ENCODE data around the gene ZNF554.
A peak's percentile ranks its signal among the peaks of the same experiment; 100 is the strongest.
"Not testable (repeated sequence)": the region's sequence is repeated elsewhere in the genome, so short reads cannot be mapped to it uniquely, and the experiment has no call there.

ZNF554 gene

DNA sequence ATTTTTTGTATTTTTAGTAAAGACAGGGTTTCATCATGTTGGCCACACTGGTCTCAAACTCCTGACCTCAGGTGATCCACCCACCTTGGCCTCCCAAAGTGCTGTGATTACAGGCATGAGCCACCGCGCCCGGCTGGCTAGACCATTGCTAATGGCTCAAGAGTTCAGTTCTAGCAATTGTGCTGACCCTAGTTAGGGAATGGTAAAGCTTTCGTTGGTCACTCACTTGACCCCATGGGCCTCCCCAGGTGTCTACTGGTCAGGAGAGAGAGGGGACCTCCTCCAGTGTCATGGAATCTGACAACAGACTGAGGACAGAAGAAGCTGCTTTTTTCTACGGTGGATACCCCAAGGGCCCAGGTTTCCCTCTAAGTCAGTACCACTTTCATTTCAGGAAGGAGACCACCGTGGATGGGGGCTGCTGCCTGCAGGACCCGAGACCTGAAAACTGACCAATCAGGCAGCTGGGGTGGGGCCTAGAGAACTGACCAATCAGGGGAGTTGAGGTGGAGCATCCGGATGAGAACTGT is 46.9 kb downstream of the ZNF554 start:
- ChIA-PET POLR2A (no interaction called here), CTCF (interaction anchor here (0.7 kb wide), 1 partner anchor 1261 kb away, joined by 3 read pairs; no protein-coding TSS in a partner anchor)
- no peak for DNase-seq (ENCODE audit: extremely low spot score)
- TF ChIP-seq NFRKB (IDR thresholded peaks at IDR 0.05) (no peak), SUZ12 (IDR thresholded peaks at IDR 0.05) (no peak), SP1 (IDR thresholded peaks at IDR 0.05) (no peak), PKNOX1 (IDR thresholded peaks at IDR 0.05) (no peak; the same call in 1 of the 2 replicates), FOXM1 (IDR thresholded peaks at IDR 0.05; ENCODE audit: borderline replicate concordance) (no peak), ZNF384 (IDR thresholded peaks at IDR 0.05) (no peak), L3MBTL2 (conservative IDR thresholded peaks at IDR 0.05) (no peak)

DNA sequence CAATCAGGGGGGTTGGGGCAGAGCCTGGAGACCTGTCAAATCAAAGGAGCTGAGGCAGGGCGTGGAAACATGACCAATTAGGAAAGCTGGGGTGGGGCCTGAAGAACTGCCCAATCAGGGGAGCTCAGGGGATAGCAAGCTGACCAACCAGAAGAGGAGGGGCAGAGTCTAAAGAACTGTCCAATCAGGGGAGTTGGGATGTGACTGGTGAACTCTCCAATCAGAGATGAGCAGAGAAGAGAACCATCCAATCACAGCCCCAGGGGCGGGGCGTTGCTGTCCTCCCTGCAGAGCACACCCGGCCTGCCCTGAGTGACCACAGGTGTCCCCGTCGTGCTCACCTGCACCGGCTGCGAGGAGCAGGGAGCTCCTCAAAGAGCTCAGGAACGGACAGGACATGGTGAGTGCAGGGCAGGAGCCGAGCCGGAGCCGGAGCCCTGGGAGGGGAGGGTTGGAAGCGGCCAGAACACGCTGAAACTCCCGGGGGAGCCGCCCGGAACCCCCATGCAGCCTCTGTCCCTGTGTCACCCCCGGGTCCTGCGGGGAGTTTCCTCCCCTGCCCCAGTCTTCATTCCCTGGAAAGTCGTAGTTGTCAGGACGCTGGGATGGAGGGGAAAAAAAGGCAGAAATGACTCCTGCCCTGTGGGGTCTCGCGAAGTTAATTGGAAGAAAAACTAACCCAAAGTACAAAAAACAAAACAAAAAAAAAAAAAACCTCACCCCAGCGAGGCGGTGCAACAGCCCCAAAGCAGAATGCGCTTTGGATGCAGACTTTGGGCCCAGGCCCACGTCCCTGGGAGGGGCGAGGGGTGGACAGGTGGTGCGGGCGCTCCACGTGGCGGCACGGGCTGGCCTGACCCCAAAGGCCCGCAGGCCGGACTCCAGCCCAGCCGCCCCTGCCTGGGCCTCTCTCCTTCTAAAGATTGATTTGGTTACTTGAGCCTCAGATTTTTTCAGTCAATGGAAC is 47.6 kb downstream of the ZNF554 start, which contains the start of gene ZNF556:
Gene ZNF556 (plus strand): TSS at position 311 of the 967 bp plus-strand sequence. CDS start 87 bp downstream, at position 398.
- DNase-seq (ENCODE audit: extremely low spot score), result peak; percentile 10
- POLR2A ChIA-PET, result no interaction called here

GRCh38 chr19:2869618-2870017 is 50.0 kb downstream of the ZNF554 start:
- TF ChIP-seq PKNOX1 (IDR thresholded peaks at IDR 0.05), result no peak
- TF ChIP-seq FOXA1 (IDR thresholded peaks at IDR 0.05), result no peak
- no peak for TF ChIP-seq SUZ12 (IDR thresholded peaks at IDR 0.05)
- no peak for TF ChIP-seq NFRKB (IDR thresholded peaks at IDR 0.05)
- TF ChIP-seq ZNF384 (IDR thresholded peaks at IDR 0.05), result no peak
- TF ChIP-seq FOXM1 (IDR thresholded peaks at IDR 0.05; ENCODE audit: borderline replicate concordance), result no peak
- no peak for TF ChIP-seq BHLHE40 (IDR thresholded peaks at IDR 0.05; ENCODE audit: borderline replicate concordance)
- CTCF ChIA-PET, result interaction anchor here (0.6 kb wide), 1 partner anchor 1784 kb away, joined by 4 read pairs; no protein-coding TSS in a partner anchor
- POLR2A ChIA-PET, result no interaction called here
- DNase-seq (ENCODE audit: extremely low spot score), result no peak

More for the DNA sequence above, 47.6 kb downstream of the ZNF554 start, which contains the start of gene ZNF556:
- TF ChIP-seq SUZ12 (IDR thresholded peaks at IDR 0.05) (no peak), PKNOX1 (IDR thresholded peaks at IDR 0.05) (0 out of 2 replicates have a peak, but pooled peaks have one; percentile 61)
- CTCF ChIA-PET, result no interaction called here

DNA sequence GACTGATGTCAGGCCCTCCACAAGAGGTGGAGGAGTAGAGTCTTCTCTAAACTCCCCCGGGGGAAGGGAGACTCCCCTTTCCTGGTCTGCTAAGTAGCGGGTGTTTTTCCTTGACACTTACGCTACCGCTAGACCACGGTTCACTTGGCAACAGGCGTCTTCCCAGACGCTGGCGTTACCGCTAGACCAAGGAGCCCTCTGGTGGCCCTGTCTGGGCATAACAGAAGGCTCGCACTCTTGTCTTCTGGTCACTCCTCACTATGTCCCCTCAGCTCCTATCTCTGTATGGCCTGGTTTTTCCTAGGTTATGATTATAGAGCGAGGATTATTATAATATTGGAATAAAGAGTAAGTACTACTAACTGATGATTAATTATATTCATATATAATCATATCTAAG is 52.5 kb downstream of the ZNF554 start:
- ChIA-PET CTCF (interaction anchor here (1.6 kb wide), 1 partner anchor 224 kb away, joined by 8 read pairs; no protein-coding TSS in a partner anchor), POLR2A (interaction anchor here (1.5 kb wide), 1 partner anchor 79 kb away, joined by 3 read pairs; no protein-coding TSS in a partner anchor)
- DNase-seq (ENCODE audit: extremely low spot score), result not testable (repeated sequence)

DNA sequence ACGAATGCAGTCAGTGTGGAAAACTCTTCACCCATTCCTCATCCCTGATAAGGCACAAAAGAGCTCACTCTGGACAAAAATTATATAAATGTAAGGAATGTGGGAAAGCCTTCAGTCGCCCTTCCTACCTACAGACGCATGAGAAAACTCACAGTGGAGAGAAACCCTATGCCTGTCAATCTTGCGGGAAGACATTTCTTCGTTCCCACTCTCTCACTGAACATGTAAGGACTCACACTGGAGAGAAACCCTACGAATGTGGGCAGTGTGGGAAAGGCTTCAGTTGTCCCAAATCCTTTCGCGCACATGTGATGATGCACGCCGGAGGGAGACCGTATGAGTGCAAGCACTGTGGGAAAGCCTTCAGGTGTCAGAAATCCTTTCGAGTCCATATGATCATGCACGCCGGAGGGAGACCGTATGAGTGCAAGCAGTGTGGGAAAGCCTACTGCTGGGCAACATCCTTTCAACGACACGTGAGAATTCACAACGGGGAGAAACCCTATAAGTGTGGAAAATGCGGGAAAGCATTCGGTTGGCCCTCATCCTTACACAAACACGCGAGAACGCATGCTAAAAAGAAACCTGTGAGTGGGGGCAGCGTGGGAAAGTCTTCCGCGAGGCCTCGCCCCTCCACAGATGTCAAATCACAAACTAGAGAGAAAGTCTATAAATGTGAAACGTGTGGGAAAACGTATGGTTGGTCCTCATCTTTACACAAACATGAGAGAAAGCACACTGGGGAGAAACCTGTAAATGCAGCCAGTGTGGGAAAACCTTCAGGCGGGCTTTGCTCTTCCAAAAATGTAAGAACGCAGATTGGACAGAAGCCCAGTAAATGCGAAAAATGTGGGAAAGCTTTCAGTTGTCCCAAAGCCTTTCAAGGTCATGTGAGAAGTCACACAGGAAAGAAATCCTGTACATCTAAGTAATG is 58.0 kb downstream of the ZNF554 start:
- ChIA-PET POLR2A (no interaction called here), CTCF (no interaction called here)
- no peak for TF ChIP-seq ELF4 (IDR thresholded peaks at IDR 0.05)
- no peak for DNase-seq (ENCODE audit: extremely low spot score)

GRCh38 chr19:2883686-2884439 is 64.2 kb downstream of the ZNF554 start:
- ChIA-PET POLR2A (no interaction called here), CTCF (no interaction called here)
- no peak for TF ChIP-seq SUZ12 (IDR thresholded peaks at IDR 0.05)
- TF ChIP-seq ZNF384 (IDR thresholded peaks at IDR 0.05), result no peak
- no peak for TF ChIP-seq FOXK2 (IDR thresholded peaks at IDR 0.05)
- no peak for TF ChIP-seq FOXM1 (IDR thresholded peaks at IDR 0.05; ENCODE audit: borderline replicate concordance)
- TF ChIP-seq ELF4 (IDR thresholded peaks at IDR 0.05), result no peak
- TF ChIP-seq SP1 (IDR thresholded peaks at IDR 0.05), result no peak
- no peak for TF ChIP-seq L3MBTL2 (conservative IDR thresholded peaks at IDR 0.05)
- no peak for TF ChIP-seq BHLHE40 (IDR thresholded peaks at IDR 0.05; ENCODE audit: borderline replicate concordance)
- no peak for TF ChIP-seq NFRKB (IDR thresholded peaks at IDR 0.05)
- TF ChIP-seq LEF1 (IDR thresholded peaks at IDR 0.05; ENCODE audit: borderline replicate concordance), result no peak
- no peak for TF ChIP-seq TARDBP (IDR thresholded peaks at IDR 0.05)
- no peak for TF ChIP-seq ARNT (IDR thresholded peaks at IDR 0.05)
- no peak for TF ChIP-seq CTBP1 (IDR thresholded peaks at IDR 0.05; ENCODE audit: borderline replicate concordance)
- no peak for TF ChIP-seq FOXA1 (IDR thresholded peaks at IDR 0.05)
- DNase-seq (ENCODE audit: extremely low spot score), result no peak

Data from HEK293T (cell line).